Subcutaneous adipose tissue (tissue), 4 donors: ENCODE measurements around the gene DNAJC10. TPM values are rescaled to one million over a fixed set of nuclear protein-coding genes. Genes with fewer than 3 reads are reported as not detected.

Experiments used
- total RNA-seq, 4 donors: library from RNA; depleted of rRNA; stranded (reverse); fragments of >200 nt; gene quantifications; one replicate each; pipeline ENCODE4 v1.1.0, GENCODE V29; 2016
- TF ChIP-seq, protein P1 (sequence below): fragments of 450-650 bp; IDR thresholded peaks from one replicate; pipeline ENCODE4 v1.5.1; 2016; ENCODE audit warnings: low read depth, mild to moderate bottlenecking, control low read depth, antibody characterized with exemption, moderate library complexity

The DNAJC10 gene
- total RNA-seq, 4 donors from 2014 or later, result 38.4 to 61.5 (median 49.8) TPM

DNA sequence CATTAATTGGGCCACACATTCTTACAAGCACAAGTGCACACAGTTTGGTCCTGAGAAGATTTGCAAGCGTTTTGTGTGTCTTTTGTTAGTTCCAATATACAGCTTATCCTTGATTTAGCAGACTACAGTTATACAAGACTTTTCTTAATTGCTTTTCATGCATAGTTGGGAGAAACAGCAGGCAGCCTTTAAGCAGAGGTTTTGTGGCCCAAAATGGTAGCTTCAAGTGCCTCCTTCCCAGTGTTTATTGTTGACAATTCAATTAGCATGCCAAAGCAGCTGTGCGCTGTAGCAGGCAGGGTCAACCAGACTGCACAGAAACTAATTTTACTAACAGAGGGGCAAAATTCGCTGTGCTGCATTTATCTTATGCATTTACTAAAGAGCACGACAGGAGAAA is 102.9 kb downstream of the DNAJC10 start:
- TF ChIP-seq, protein P1, sequence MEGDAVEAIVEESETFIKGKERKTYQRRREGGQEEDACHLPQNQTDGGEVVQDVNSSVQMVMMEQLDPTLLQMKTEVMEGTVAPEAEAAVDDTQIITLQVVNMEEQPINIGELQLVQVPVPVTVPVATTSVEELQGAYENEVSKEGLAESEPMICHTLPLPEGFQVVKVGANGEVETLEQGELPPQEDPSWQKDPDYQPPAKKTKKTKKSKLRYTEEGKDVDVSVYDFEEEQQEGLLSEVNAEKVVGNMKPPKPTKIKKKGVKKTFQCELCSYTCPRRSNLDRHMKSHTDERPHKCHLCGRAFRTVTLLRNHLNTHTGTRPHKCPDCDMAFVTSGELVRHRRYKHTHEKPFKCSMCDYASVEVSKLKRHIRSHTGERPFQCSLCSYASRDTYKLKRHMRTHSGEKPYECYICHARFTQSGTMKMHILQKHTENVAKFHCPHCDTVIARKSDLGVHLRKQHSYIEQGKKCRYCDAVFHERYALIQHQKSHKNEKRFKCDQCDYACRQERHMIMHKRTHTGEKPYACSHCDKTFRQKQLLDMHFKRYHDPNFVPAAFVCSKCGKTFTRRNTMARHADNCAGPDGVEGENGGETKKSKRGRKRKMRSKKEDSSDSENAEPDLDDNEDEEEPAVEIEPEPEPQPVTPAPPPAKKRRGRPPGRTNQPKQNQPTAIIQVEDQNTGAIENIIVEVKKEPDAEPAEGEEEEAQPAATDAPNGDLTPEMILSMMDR, result no peak

- TF ChIP-seq, protein P1, result no peak
Observed at GRCh38 chr2:182819412-182819811, 103.4 kb downstream of the DNAJC10 start.

GRCh38 chr2:182821182-182821581 is 105.1 kb downstream of the DNAJC10 start:
- TF ChIP-seq, protein P1, result no peak

- TF ChIP-seq, protein P1, result no peak
Observed at GRCh38 chr2:182822733-182823132, 106.7 kb downstream of the DNAJC10 start.

DNA sequence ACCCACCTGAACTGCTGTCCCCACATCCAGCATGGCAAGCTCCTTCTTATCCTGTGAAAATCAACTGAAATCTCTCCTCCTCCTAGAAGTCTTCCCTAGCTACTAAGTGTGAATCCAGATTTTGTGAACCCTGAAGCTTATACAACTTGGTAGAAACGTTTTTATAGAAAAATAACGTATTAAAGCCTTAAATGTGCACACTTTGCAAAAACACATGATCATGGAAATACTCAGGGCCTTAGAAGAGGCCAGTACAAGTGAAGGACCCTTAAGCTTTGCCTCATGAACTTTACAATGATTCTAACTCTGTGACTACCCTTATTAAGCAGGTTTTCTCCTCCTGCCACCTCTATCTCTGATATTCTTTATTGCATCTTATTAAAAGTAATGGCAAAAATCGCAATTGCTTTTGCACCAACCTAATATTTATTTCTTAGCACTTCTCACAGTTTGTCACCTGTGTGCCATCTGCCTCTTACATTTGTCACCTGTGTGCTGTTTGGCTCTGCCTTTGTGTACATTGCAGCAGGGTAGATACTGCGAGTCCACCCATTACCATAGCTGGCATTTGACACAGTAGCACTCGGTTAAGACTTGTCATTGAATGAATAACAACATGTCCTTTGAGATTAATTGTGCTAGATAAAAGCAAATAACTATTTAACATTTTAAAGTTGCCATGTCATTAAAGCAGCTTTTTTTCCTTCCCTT is 108.2 kb downstream of the DNAJC10 start:
- TF ChIP-seq, protein P1, result no peak

DNA sequence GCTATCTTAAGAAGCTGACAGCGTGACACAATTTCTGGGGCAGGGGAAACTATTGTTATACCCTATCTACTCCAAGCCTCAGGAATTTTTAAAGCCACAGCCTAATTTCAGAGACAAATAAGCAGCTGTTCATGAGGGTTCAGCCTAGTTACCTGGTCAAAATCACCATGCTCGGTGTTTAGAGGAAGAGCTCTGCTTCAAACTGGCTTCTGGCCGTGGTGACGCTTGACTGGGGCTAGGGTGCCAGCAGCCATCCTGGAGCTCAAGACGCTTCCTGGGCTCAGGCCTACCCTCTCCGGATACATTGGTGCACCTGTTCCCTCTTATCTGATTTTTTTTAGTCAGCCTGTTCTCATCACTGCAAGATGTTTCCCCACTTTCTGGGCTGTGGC is 108.7 kb downstream of the DNAJC10 start:
- TF ChIP-seq, protein P1, result no peak

GRCh38 chr2:182826064-182826463 is 110.0 kb downstream of the DNAJC10 start:
- TF ChIP-seq, protein P1, result no peak
